Measurements from ENCODE around the gene DNAH2.

DNA sequence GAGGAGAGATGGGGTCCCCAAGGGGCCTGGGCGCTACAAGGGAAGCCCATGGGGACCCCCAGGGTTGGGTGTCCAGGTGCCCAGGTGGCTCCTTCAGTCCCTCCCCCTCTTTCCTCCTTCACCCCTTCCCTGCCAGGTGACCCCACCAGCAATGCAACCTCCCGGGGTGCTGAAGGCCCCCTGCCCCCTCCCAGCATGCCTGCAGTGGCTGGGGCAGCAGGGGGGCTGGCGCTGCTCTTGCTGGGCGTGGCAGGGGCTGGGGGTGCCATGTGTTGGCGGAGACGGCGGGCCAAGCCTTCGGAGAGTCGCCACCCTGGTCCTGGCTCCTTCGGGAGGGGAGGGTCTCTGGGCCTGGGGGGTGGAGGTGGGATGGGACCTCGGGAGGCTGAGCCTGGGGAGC lies 8.5 kb upstream of the DNAH2 start:
- TF ChIP-seq, protein P1, sequence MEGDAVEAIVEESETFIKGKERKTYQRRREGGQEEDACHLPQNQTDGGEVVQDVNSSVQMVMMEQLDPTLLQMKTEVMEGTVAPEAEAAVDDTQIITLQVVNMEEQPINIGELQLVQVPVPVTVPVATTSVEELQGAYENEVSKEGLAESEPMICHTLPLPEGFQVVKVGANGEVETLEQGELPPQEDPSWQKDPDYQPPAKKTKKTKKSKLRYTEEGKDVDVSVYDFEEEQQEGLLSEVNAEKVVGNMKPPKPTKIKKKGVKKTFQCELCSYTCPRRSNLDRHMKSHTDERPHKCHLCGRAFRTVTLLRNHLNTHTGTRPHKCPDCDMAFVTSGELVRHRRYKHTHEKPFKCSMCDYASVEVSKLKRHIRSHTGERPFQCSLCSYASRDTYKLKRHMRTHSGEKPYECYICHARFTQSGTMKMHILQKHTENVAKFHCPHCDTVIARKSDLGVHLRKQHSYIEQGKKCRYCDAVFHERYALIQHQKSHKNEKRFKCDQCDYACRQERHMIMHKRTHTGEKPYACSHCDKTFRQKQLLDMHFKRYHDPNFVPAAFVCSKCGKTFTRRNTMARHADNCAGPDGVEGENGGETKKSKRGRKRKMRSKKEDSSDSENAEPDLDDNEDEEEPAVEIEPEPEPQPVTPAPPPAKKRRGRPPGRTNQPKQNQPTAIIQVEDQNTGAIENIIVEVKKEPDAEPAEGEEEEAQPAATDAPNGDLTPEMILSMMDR (IDR thresholded peaks at IDR 0.05; ENCODE audit: low read depth, low read length), result no peak
- no peak for TF ChIP-seq EZH2phosphoT487 (IDR thresholded peaks at IDR 0.05; ENCODE audit: low read depth)

All from OCI-LY3 (cell line).